DMS53 treated with DMSO at 0.1 percent for 48 hours (cell line): Measurements from ENCODE around the gene FAM72C.
"Not testable (repeated sequence)": the region's sequence is repeated elsewhere in the genome, so short reads cannot be mapped to it uniquely, and the experiment has no call there.

ENCODE experiments used
- DNase-seq: peaks from one replicate; lab custom pipeline; 2025; ENCODE audit not compliant: unreplicated experiment; lab: John Stamatoyannopoulos, UW

FAM72C gene

DNA sequence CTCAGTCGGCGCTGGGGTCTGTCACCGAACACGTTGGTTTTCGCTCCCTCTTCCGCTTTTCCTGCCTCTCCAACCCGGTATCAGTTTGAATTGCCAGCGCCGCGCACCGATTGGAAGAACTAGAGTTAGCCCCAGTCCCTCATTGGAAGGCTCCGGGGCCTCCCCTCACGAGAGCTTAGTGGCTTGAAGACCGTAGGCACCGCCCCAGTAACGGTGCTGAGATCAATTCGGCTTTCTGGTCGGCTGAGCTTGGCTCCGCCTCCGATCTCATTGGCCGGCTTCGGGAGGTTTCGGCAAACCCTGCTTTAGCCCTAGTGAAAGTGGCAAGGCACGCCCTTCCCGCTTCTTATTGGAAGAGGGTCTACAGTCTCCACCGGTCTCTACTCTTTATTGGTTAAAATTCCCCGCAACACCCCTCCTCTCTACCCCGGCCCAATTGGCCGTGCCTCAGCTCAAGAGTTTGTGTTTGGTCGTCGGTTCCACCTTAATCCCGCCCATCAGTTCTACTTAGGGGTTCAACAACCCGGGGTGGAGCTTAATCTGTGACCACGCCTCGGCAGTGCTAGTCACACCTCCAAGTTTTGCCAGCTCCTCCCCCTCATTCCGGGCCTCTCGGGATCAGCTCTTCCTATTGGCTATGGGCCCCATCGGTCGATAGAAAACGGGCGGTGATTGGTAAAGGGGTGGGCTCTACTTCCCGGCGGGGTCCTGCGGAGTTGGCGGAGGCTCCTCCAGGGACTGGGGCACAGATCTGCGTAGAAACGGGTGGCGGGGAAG is at the start of gene FAM72C:
FAM72C (minus strand) TSS at position 63 of the 777 bp plus-strand sequence. CDS start 845 bp downstream, outside the sequence.
- DNase-seq, result not testable (repeated sequence)

DNA sequence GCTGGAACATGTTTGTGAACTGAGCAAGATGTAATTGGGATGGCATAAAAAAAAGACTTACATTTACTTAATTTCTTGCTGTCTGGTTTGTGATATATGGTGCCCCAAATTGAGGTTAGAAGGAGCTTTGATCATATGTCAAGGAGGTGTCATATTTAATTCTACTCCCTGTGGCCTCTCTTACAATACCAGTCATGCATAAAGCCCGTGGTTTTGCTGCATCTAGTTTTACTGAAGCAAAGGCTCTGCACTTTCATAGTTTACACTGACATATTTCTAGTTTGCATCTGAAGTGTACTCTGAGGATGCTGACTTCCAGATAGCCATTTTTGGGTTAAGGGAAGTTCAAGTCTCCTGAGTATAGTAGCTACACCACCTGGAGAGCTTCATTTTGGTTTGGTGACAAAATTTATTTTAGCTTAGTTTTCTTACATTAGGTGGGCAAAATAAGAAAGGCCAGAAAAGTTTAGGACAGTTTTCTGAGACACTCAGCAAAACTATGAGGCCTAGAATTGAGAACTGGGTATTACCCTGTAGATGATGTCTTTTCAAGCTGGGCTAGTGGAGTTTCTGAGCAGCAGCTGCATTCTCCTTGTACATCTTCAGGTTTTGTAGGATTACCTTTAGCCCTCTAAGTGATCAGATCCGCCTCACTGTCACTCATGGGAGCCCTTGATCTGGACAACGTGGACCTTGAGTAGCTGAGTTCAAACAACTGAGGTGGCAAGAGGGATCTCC is 48.4 kb upstream of the FAM72C start:
- not testable (repeated sequence) for DNase-seq

DNA sequence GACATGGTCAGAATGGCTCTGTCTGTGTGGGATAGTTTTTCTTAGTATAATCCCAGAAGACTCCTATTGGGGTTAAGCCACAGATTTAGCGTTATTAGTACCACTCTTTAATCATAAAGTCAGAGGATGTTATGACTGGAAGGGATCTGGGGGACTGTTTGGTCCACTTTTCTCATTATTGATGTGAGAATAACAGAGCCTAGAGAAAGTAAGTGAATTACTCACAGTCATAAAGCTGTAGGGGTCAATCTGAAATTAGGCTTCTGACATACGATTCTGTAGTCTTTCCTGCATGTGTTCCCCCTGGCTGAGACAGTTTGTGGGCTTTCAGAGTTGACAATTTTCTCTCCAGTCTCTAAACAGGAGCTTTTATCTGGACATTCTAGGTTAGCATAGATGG is 47.3 kb upstream of the FAM72C start:
- not testable (repeated sequence) for DNase-seq

DNA sequence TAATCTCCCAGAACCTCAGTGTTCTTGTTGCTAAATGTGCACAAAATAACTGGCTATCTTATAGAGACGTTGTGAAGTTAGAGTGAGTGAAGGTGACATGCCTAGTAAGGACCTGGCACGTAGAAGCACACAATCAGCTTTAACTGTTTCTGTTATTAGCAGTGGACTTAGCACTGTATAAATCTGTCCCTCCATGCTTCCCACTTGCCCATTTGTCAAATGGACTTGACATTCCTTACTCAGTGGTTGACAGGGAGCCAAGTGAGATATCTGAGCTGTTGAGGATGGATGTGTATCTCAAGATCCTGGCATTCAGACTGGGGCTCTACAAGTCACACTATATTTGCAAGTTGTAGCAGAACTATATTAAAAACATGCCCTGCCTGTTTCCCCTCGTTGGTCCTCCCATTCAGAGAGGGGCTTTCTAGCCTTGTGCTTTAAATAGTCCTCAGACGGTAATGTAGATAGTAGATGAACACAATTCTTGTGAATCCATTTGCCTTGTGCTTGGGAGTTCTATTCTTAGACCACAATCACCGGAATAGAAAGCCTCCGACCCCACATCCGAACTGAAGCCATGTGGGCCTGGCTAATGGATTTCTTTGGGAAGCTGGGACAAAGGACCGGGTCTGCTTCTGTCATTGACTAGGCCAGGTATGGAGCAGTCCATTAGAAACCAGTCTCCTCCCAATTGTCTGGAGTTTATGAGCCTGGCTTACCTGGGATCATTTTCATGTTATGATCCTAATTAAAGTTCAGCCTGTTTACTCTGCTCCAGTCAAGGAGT is 43.6 kb upstream of the FAM72C start:
- not testable (repeated sequence) for DNase-seq

DNA sequence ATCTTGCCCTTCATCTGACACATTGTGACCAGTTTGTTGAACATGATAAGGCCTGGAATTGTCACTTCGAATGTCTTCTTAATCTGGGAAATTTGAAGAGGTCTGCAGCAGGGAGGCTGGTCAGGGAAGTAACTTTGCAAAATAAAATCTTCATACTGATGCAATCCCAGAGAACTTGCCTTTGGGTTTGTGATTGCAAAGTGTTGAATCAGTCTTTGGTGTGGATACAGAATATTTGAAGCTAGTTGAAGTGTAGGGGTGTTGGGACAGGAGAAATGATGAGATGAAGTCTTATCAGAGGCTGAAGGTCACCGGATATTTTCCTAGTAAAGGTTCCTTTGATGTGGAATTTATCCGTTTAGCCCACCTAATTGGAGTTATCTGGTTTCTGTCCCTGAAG is 42.7 kb upstream of the FAM72C start:
- not testable (repeated sequence) for DNase-seq

DNA sequence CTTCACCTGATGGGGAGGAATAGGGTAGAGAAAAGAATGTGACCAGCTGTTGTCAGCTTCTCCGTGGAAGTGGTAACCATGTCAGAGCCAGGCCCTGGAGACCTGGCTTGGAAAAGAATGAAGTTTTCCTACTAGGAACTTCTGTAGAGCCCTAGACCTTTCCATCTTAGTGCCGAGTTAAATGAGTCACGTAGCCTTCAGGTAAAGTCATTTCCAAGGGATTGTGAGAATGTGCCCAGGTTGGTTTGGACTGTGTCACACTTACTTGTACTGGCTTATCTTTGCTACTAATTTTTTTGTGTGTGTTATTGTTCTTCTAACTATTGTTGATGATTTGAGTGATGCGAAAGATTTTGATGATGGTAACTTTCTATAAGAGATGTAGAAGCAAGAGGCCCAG is 42.3 kb upstream of the FAM72C start:
- DNase-seq, result not testable (repeated sequence)

DNA sequence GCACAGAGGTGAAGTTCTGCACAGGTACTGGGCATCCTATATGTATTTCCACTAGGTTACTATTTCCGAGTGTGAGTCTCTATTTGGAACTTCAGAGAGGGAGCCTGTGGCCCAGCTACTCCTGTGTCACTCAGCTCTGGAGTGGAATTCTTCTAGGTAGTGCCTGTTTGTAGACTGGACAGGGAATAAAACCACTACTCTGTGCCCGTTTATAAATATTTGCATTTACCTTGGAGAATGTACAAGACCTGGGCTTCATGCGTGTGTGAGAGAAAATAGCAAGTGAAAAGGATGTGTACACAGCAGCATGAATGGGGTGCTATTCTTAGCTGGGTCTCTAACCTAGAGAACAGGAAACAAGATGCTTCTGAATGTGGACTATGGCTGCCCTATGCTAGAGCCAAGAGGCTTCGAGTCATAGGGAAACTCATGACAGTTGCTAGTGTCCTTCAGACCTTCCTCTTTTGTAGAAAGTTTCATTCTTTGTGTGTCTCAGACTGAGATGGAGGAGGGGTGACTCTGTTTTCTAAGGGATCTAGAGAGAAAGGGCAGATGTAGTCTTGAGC is 40.5 kb upstream of the FAM72C start:
- not testable (repeated sequence) for DNase-seq

DNA sequence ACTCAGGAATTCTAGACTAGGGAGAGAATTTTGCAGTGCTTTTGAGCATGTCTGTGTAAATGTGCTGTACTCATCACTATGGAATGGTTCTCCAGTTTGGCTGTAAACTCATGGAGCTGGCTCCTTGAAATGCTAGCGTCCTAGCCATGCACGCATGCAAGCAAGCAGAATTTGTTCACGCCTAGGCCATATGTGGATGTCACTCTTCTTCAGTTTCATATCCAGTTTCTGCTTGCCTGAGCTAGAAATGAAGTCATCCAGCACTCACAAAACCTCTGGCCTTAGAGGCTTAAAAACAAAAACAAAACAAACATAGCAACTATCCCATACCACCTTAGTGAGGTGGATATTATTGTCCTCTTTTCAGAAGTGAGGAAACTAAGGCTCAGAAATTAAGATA is 37.6 kb upstream of the FAM72C start:
- not testable (repeated sequence) for DNase-seq

DNA sequence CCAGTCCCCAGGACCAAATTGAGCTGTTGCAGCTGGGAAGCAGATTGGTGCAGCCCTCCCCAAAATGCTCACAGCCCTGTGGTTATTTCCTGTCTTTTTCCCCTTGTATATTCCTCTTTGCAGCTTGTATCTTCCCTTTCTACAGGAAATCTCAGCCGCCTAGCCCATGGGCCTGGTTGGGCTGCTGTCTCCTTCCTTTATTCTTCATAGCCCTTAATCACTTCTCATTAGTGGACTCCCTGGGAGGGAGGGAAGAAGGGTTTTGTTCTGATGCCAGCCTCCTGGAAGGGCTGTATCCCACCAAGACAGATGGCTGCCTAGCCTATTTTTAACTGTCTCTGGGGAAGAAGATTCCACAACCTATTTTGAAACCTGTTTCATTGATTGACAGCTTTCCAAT is 32.5 kb upstream of the FAM72C start:
- not testable (repeated sequence) for DNase-seq

DNA sequence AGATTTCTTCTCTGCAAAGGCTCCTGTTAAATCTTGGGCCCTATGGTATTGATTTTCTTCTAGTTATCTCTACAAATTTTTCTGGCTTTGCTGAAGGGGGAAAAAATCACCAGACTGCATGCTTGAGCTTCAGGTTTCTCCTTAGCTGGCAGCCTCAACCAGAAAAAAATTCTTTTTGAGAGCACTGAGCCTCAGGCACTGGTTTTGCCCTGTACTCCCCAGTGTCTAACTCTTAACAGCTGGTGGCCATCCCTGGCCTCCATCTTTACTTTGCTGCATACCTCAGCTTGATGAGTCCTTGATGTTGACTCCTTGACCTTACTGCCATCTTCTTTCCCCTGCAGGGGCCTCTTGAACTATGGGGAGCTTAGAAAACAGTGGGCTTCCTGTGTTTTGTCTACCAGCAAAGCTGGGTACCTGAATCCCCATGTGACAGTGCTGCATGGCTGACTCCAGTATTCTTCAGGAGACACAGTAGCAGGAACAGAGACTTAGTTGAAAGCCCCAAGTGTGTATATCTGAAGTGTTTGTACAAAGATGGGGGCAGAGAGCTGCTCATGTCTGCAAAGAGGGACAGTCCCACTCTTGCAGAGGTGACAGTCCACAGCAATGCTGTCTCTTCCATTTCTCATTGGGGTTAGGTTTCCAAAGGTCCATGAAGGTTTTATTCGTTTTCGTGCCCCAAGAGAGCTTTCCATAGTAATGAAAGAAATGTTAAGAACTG is 31.7 kb upstream of the FAM72C start:
- not testable (repeated sequence) for DNase-seq

DNA sequence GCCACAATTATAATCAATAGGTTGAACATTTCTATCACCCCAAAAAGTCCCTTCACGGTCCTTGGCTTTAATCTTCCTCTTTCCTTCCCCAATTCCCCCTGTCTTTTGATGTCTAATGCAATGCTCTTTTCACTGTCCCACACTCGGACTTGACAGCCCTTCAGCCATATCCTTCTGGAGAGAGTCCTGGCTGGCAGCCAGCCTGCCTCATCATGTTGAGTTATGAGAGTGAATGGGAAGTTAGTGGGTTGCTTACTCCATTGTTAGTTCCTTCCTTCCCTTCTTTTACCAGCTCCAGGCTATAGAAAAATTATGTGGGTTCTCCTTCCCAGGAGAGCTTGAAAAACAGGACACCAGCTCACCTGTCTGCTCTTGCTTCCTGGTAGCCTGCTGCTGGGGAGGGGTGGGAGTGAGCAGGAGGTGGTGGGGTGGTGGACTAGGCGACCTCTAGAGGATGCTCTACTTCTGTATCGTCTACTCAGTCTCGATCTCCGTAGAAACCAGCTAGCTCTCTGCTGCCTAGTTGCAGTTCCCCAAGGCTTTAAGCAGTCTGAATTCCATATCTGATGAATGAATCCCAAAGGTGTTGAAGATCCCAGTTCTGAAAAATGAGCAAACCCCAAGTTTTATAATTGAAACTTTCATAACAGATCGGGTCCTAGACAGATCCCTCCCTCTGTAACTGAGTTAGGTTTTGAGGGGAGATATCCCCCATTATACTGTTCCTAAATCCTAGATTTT is 30.5 kb upstream of the FAM72C start:
- DNase-seq, result not testable (repeated sequence)

DNA sequence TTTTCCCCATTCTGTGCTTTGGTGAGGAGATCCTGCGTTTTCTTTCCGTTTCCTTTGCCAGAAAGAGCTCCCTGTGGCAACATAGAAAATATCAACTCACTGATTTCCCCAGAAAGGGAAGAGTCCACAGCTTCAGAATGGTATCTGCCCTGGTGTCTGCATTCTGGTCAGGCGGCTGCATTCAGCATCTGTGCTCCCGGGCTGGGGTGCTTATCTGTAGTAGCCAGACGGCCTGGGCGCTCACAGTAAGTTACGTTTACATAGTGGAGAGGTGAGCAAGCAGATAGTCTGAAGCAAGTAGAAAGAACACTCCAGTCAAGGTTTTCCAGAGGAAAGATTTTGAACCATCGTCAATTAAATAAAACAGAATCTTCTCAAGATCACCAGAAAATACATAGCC is 29.3 kb upstream of the FAM72C start:
- not testable (repeated sequence) for DNase-seq

DNA sequence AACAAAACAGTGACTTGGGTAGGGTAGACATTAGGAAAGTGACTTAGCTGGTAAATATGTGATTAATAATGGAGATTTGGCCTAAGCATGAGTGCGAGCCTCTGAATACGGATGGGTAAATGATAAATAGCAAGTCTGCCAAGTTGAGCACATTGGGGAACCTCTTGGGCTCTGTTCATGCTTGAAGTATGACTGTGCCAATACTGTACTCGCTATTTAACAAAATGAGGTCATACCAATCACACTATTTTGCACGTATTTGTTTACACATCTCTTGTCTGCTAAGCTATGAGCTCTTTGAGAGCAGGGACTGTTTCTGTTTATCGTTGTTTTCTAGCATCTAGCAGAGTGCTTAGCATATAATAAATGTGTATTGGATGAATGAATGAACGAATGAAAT is 24.2 kb upstream of the FAM72C start:
- not testable (repeated sequence) for DNase-seq

DNA sequence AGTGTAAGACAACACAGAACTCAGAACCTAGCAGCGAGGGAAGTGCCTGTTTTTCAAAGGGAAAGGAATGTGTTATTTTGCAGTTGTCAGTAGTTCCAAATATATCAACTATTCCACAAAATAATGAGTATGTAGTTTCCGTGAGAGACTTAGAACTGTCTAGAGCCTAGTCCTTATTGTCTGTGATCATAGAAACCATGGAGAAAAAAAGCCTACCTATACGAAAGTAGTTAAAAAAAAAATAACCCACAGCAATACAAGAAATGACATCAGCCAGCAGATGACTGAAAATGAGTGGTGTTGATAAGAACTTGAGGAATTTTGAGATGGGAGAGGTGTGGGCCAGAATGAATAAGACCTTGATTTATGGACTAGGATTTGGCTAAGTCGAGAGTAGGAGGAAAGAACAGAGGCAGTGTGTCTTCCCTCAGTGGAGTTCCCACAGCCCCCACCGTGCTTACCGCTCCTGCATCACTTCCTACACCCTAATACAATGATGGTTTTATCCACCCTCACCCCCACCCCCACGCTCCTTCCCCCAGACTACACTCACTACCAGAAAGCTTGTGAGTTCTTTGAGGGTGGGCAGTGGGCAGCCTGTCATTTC is 21.6 kb upstream of the FAM72C start:
- not testable (repeated sequence) for DNase-seq

DNA sequence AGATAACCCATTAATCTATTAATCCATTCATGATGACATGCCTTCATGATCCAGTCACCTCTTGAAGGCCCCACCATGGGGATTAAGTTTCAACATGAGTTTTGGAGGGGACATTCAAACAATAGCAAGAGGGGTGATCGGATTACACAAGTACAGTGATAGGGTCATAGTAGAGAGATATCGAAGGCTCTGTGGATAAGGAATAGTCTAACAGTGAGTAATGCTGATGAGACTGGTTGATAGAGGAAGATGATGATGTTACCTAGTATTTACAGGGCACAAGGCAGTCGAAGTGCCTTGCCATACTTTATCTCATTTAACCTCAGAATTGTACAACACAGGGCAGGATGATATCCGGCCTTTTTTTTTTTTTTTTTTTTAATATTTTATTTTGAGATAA is 18.9 kb upstream of the FAM72C start:
- not testable (repeated sequence) for DNase-seq

DNA sequence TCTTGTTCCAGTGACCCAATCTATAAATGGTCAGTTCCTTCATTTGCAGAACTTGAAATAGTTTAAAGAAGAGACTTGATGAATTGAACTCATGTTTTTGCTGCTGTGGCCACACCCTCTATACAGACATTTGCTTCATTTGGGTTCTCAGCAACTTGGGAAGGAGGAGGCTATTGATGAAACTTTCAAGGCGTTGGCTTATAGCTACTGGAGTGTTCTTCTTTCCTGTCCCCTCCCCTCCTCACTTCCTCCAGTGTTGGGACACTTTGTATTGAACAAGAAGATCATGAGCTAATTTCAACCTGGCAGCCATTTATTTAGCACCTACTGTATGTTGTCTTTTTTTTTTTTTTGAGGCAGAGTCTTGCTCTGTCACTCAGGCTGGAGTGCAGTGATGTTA is 17.9 kb upstream of the FAM72C start:
- not testable (repeated sequence) for DNase-seq

DNA sequence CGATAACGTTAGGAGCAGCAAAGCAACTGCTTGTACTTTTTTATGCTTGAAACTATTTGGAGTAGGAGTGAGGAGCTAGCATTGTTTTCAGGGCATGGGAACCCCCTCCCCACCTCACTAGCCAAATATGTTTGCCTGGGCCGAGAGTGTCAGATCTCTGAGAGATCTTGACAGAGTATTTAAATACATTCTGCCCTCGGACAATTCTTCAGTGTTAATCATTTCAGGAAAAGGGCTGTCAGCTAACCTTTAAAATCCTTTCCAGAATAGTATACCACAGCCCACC is 17.6 kb upstream of the FAM72C start:
- DNase-seq, result not testable (repeated sequence)

DNA sequence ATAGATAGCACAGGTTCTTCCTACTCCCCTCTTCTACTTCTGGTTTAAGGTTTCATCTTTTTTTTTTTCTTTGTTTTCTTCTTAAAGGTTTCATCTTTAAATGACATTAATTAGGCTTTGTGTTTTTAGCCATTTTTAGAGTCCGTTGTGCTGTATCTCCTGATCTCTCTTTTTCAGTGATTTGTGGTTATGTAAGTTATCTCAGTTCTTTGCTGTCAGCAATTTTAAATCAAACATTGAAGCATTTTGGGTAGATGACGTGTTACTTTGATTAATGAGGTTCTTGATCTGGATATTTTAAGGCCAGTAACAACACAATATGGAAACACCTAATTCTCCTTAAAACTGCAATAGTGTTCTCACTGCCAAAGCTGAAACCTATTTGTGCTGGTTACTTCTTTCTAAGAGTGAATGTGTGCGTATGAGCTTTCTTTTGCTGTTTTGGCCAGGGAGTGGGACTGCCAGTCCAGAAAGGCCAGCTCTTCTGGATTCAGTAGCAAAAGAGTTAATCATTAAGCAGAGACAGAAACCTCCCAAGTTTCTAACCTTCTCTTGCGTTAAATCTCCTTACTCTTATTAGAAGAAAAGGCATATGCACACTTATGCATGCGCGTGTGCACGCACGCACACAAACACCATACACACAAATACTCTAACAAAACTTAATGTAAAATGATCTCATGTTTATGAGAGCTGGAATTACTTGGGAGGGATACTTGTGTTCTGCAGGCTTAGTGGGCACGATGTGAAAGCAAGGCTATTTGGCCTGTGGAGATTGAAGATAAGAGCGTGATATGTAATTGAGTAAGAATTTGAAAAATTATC is 17.0 kb upstream of the FAM72C start:
- not testable (repeated sequence) for DNase-seq

DNA sequence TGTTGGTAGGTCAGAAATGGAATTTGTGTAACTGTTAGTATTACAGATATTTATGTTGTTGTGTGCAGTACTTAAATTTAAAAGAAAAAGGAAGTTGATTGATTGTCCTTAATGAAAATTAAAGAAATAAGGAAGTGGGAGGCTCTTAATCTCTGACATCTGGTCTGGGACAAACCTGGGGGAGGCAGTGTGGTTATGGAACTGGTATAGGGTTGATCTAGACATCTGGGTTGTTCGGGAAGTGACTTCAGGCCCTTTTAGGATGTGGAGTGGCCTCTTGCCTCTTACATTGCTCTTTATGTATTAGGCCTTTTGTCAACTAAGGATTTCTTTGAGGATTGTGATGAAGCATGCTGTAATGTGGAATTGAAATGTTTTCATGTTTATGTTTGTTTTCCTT is 16.1 kb upstream of the FAM72C start:
- DNase-seq, result not testable (repeated sequence)
